ENCODE measurements around the gene MYO1H.

DNA sequence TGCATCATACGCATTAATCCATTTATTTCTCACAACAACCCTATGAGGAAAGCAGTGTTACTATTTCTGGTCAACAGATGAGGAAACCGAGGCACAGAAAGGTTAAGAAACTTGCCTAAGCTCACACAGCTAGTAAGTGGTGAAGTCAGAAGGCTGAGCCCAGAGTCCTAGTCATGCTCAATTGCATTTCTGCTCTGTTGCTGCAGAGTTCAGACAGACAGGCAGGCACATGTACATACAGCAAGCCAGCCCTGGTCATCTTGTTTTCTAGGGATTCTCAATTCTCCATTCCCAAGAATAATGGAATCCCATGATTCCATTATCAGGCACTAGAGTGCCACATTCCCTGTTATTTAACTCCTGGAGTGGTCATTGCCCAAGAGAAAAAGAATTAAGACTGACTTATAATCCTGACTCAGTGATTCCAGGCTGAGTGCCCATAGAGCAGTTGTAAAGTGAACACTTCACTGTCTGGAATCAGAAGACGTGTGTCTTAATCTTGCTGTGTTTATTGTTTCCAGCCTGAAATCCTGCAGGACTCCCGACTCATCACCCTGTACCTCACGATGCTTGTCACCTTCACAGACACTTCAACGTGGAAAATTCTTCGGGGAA lies 140.5 kb downstream of the MYO1H start:
- TF ChIP-seq, protein P1, sequence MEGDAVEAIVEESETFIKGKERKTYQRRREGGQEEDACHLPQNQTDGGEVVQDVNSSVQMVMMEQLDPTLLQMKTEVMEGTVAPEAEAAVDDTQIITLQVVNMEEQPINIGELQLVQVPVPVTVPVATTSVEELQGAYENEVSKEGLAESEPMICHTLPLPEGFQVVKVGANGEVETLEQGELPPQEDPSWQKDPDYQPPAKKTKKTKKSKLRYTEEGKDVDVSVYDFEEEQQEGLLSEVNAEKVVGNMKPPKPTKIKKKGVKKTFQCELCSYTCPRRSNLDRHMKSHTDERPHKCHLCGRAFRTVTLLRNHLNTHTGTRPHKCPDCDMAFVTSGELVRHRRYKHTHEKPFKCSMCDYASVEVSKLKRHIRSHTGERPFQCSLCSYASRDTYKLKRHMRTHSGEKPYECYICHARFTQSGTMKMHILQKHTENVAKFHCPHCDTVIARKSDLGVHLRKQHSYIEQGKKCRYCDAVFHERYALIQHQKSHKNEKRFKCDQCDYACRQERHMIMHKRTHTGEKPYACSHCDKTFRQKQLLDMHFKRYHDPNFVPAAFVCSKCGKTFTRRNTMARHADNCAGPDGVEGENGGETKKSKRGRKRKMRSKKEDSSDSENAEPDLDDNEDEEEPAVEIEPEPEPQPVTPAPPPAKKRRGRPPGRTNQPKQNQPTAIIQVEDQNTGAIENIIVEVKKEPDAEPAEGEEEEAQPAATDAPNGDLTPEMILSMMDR (IDR thresholded peaks at IDR 0.05): no peak
- TF ChIP-seq POLR2A (IDR thresholded peaks at IDR 0.05) (no peak), EP300 (IDR thresholded peaks at IDR 0.05; ENCODE audit: low read depth) (no peak), POLR2AphosphoS5 (IDR thresholded peaks at IDR 0.05) (no peak)
